Peyer's patch (tissue), 4 donors: ENCODE results near the gene ZNF581.

Experiments used
- POLR2A ChIP-seq, 2 donors: fragments of 450-650 bp; IDR thresholded peaks; one replicate each; pipeline ENCODE4 v1.5.1; 2017; ENCODE audit warnings: antibody characterized with exemption in 2 of 2, mild to moderate bottlenecking in 2 of 2, moderate library complexity in 2 of 2
- TF ChIP-seq, protein P1 (sequence below), 6 experiments: fragments of 450-650 bp in 4 of 6; fragments of 200-600 bp in 2 of 6; sonication (generic) in 1 of 6; IDR thresholded peaks; one replicate each; pipeline ENCODE4 v1.5.1; 2017 to 2019; ENCODE audit warnings: antibody characterized with exemption in 6 of 6, mild to moderate bottlenecking in 3 of 6, moderate library complexity in 1 of 6

DNA sequence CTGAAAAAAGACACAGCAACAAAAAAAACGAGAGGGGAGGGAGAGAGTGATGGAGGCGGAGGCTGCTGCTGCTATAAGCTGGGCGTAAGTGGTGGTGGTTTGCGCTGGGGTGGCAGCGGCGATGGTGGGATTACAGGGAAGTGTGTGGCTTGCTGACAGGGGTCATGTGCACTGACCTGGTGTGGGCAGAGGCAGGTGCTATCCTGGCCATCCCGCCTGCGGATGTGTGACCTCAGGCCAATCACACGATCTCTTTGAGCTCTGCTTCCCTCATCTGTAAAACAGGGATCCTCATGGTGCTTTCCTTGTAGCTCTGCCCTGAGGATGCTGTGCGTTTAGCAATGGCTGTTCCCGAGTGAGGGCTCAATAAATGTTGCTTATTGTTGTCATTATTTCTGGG is 5.9 kb upstream of the ZNF581 start:
- TF ChIP-seq, protein P1, sequence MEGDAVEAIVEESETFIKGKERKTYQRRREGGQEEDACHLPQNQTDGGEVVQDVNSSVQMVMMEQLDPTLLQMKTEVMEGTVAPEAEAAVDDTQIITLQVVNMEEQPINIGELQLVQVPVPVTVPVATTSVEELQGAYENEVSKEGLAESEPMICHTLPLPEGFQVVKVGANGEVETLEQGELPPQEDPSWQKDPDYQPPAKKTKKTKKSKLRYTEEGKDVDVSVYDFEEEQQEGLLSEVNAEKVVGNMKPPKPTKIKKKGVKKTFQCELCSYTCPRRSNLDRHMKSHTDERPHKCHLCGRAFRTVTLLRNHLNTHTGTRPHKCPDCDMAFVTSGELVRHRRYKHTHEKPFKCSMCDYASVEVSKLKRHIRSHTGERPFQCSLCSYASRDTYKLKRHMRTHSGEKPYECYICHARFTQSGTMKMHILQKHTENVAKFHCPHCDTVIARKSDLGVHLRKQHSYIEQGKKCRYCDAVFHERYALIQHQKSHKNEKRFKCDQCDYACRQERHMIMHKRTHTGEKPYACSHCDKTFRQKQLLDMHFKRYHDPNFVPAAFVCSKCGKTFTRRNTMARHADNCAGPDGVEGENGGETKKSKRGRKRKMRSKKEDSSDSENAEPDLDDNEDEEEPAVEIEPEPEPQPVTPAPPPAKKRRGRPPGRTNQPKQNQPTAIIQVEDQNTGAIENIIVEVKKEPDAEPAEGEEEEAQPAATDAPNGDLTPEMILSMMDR (IDR thresholded peaks at IDR 0.05) = no peak
- TF ChIP-seq POLR2A (IDR thresholded peaks at IDR 0.05) = no peak
